Activated T-cell treated with anti-CD3 and anti-CD28 coated beads, Interleukin-2, amount 50 U/mL, for 4 hours (primary cell): Measurements from ENCODE around the gene GDAP1L1. TPM values are rescaled to one million over a fixed set of nuclear protein-coding genes. Genes with fewer than 3 reads are reported as not detected.
"Not testable (repeated sequence)": the region's sequence is repeated elsewhere in the genome, so short reads cannot be mapped to it uniquely, and the experiment has no call there.

Experiments
- ATAC-seq, 2 donors: fragments of 200-7000 bp; cut with Tn5 transposase; one replicate each; pipeline ENCODE4 v1.10.0; 2021
- DNase-seq: peaks from one replicate; pipeline ENCODE4 v3.0.0-alpha.2; 2020
- H3K27me3 Mint-ChIP-seq: one replicate; pipeline ENCODE4 v1.8.0; 2021; ENCODE audit warnings: low read depth, mixed read lengths
- H3K36me3 Mint-ChIP-seq: one replicate; pipeline ENCODE4 v1.8.0; 2022; ENCODE audit warnings: mixed read lengths; ENCODE audit not compliant: insufficient read depth
- H3K4me1 Mint-ChIP-seq: one replicate; pipeline ENCODE4 v1.8.0; 2021; ENCODE audit warnings: low read depth, mixed read lengths
- H3K4me3 Mint-ChIP-seq: one replicate; pipeline ENCODE4 v1.8.0; 2021; ENCODE audit warnings: mild to moderate bottlenecking, moderate library complexity, mixed read lengths
- H3K9me3 Mint-ChIP-seq: one replicate; pipeline ENCODE4 v1.8.0; 2021; ENCODE audit warnings: mixed read lengths
- total RNA-seq, 3 donors: library from RNA; stranded (reverse); gene quantifications; one replicate each; pipeline ENCODE4 v1.2.1, GENCODE V29; 2021

GDAP1L1 gene
- total RNA-seq, 3 donors from 2014 or later = not detected

GRCh38 chr20:44231193-44231592 is 15.9 kb upstream of the GDAP1L1 start:
- Mint-ChIP-seq H3K4me3 (no peak overlapping the region), H3K9me3 (no peaks in the 10 kb centered on the region), H3K36me3 (no peaks in the 10 kb centered on the region), H3K27me3 (no peaks in the 10 kb centered on the region), H3K4me1 (peaks cover 5% of the 10 kb centered on the region)
- no peak for DNase-seq
- ATAC-seq = no peak

GRCh38 chr20:44231713-44232468 is 15.2 kb upstream of the GDAP1L1 start:
- peaks cover 5% of the 10 kb centered on the region for H3K4me1 Mint-ChIP-seq
- H3K36me3 Mint-ChIP-seq = no peaks in the 10 kb centered on the region
- ATAC-seq (no peak), DNase-seq (no peak)
- no peak overlapping the region for H3K4me3 Mint-ChIP-seq
- no peaks in the 10 kb centered on the region for H3K27me3 Mint-ChIP-seq
- H3K9me3 Mint-ChIP-seq = no peaks in the 10 kb centered on the region

GRCh38 chr20:44232469-44232856 is 14.6 kb upstream of the GDAP1L1 start:
- not testable (repeated sequence) for H3K4me1 Mint-ChIP-seq, H3K9me3 Mint-ChIP-seq, H3K4me3 Mint-ChIP-seq, DNase-seq, H3K27me3 Mint-ChIP-seq, H3K36me3 Mint-ChIP-seq, ATAC-seq

- ATAC-seq = no peak
- H3K27me3 Mint-ChIP-seq = no peaks in the 10 kb centered on the region
Measured at GRCh38 chr20:44233436-44234016, 13.6 kb upstream of the GDAP1L1 start.

GRCh38 chr20:44234566-44235317 is 12.4 kb upstream of the GDAP1L1 start:
- no peaks in the 10 kb centered on the region for H3K9me3 Mint-ChIP-seq
- no peak overlapping the region for H3K4me3 Mint-ChIP-seq
- peaks cover 5% of the 10 kb centered on the region for H3K4me1 Mint-ChIP-seq
- H3K27me3 Mint-ChIP-seq = no peaks in the 10 kb centered on the region
- ATAC-seq = no peak
- no peak for DNase-seq
- H3K36me3 Mint-ChIP-seq = no peaks in the 10 kb centered on the region

More at GRCh38 chr20:44233436-44234016, 13.6 kb upstream of the GDAP1L1 start:
- no peaks in the 10 kb centered on the region for H3K9me3 Mint-ChIP-seq
- no peak overlapping the region for H3K4me3 Mint-ChIP-seq
- H3K4me1 Mint-ChIP-seq = peaks cover 5% of the 10 kb centered on the region
- no peaks in the 10 kb centered on the region for H3K36me3 Mint-ChIP-seq
- no peak for DNase-seq

GRCh38 chr20:44235702-44236101 is 11.4 kb upstream of the GDAP1L1 start:
- H3K36me3 Mint-ChIP-seq = no peaks in the 10 kb centered on the region
- H3K4me3 Mint-ChIP-seq = no peak overlapping the region
- no peaks in the 10 kb centered on the region for H3K9me3 Mint-ChIP-seq
- no peaks in the 10 kb centered on the region for H3K27me3 Mint-ChIP-seq
- H3K4me1 Mint-ChIP-seq = peaks cover 5% of the 10 kb centered on the region
- ATAC-seq (no peak), DNase-seq (no peak)

GRCh38 chr20:44236840-44237239 is 10.3 kb upstream of the GDAP1L1 start:
- not testable (repeated sequence) for H3K36me3 Mint-ChIP-seq, H3K4me3 Mint-ChIP-seq, H3K9me3 Mint-ChIP-seq, H3K27me3 Mint-ChIP-seq, ATAC-seq, H3K4me1 Mint-ChIP-seq, DNase-seq

- no peak for DNase-seq
- no peak for ATAC-seq
- H3K4me1 Mint-ChIP-seq = peaks cover 4% of the 10 kb centered on the region
- H3K27me3 Mint-ChIP-seq = peaks cover 9% of the 10 kb centered on the region
- no peaks in the 10 kb centered on the region for H3K9me3 Mint-ChIP-seq
- no peak overlapping the region for H3K4me3 Mint-ChIP-seq
- peaks cover 7% of the 10 kb centered on the region for H3K36me3 Mint-ChIP-seq
Measured at GRCh38 chr20:44241796-44242195, 5.3 kb upstream of the GDAP1L1 start.

GRCh38 chr20:44245977-44246376 is 1.1 kb upstream of the GDAP1L1 start:
- H3K4me3 Mint-ChIP-seq = no peak overlapping the region
- H3K9me3 Mint-ChIP-seq = peaks cover 3% of the 10 kb centered on the region

GRCh38 chr20:44247586-44248409 is 690 bp downstream of the GDAP1L1 start:
- no peak for DNase-seq
- H3K4me3 Mint-ChIP-seq = no peak overlapping the region
- H3K9me3 Mint-ChIP-seq = peaks cover 3% of the 10 kb centered on the region
- ATAC-seq = peak in 1 of 2 donors; percentile 62
- peaks cover 8% of the 10 kb centered on the region for H3K36me3 Mint-ChIP-seq
- H3K27me3 Mint-ChIP-seq = peaks cover 29% of the 10 kb centered on the region
- H3K4me1 Mint-ChIP-seq = peaks cover 7% of the 10 kb centered on the region

More at GRCh38 chr20:44245977-44246376, 1.1 kb upstream of the GDAP1L1 start:
- peaks cover 29% of the 10 kb centered on the region for H3K27me3 Mint-ChIP-seq
- no peak for ATAC-seq
- H3K4me1 Mint-ChIP-seq = peaks cover 7% of the 10 kb centered on the region
- DNase-seq = no peak
- H3K36me3 Mint-ChIP-seq = peaks cover 7% of the 10 kb centered on the region

- Mint-ChIP-seq H3K36me3 (peaks cover 12% of the 10 kb centered on the region), H3K9me3 (peaks cover 3% of the 10 kb centered on the region), H3K4me1 (peaks cover 7% of the 10 kb centered on the region), H3K4me3 (no peak overlapping the region), H3K27me3 (peaks cover 29% of the 10 kb centered on the region)
- no peak for ATAC-seq
- DNase-seq = no peak
Measured at GRCh38 chr20:44248410-44248759, 1.3 kb downstream of the GDAP1L1 start.

GRCh38 chr20:44251284-44251683 is 4.2 kb downstream of the GDAP1L1 start:
- H3K36me3 Mint-ChIP-seq = peaks cover 5% of the 10 kb centered on the region
- H3K4me3 Mint-ChIP-seq = no peak overlapping the region
- peaks cover 7% of the 10 kb centered on the region for H3K4me1 Mint-ChIP-seq
- ATAC-seq (no peak), DNase-seq (no peak)
- peaks cover 3% of the 10 kb centered on the region for H3K9me3 Mint-ChIP-seq
- H3K27me3 Mint-ChIP-seq = peaks cover 25% of the 10 kb centered on the region

GRCh38 chr20:44253528-44253927 is 6.4 kb downstream of the GDAP1L1 start:
- H3K36me3 Mint-ChIP-seq = peaks cover 5% of the 10 kb centered on the region
- ATAC-seq = no peak
- peaks cover 9% of the 10 kb centered on the region for H3K27me3 Mint-ChIP-seq
- no peaks in the 10 kb centered on the region for H3K4me1 Mint-ChIP-seq
- peaks cover 3% of the 10 kb centered on the region for H3K9me3 Mint-ChIP-seq
- DNase-seq = no peak
- H3K4me3 Mint-ChIP-seq = no peak overlapping the region

GRCh38 chr20:44254073-44254472 is 7.0 kb downstream of the GDAP1L1 start:
- ATAC-seq (no peak), DNase-seq (no peak)
- no peaks in the 10 kb centered on the region for H3K4me1 Mint-ChIP-seq
- no peak overlapping the region for H3K4me3 Mint-ChIP-seq
- no peaks in the 10 kb centered on the region for H3K9me3 Mint-ChIP-seq
- H3K36me3 Mint-ChIP-seq = peaks cover 5% of the 10 kb centered on the region
- peaks cover 6% of the 10 kb centered on the region for H3K27me3 Mint-ChIP-seq
